Globus pallidus (tissue), 1 donor: ENCODE measurements around the gene UGT1A9.
"Not testable (repeated sequence)": the region's sequence is repeated elsewhere in the genome, so short reads cannot be mapped to it uniquely, and the experiment has no call there.

Experiments used
- DNase-seq: peaks from one replicate; pipeline ENCODE4 v3.0.0-alpha.2; 2015; ENCODE audit warnings: low spot score

The UGT1A9 gene

DNA sequence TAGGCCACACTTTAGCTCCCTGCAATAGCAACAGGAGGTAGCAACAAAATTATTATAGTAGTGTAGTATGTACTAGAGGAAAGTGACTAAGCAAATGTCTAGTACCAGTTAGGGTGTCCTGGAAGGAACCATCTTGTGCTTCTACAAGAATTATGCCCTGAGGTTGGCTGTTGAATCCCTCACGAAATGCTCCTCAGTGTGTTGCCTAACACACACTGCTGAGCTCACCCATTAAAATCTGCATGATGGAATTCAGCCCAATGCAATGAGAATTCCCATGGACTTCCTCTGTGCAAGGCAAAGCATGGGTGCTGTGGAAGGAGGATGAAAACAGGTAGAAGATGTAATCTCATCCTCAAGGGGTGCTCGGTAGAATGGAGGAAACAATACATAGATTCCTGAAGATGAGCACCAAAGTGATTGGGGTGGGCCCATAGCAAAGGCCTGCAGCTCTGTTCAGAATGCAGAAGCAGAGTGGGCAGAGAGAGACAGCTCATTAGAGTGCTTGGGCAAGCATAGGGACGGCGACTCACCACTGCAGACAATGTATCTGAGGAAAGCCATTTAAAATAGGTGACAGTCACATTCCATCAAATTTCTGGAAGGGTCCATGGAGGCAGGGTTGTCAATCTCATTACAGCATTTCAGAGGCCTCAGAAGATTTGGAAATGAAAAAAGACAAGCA, 8.8 kb downstream of the UGT1A9 start:
- DNase-seq = no peak

DNA sequence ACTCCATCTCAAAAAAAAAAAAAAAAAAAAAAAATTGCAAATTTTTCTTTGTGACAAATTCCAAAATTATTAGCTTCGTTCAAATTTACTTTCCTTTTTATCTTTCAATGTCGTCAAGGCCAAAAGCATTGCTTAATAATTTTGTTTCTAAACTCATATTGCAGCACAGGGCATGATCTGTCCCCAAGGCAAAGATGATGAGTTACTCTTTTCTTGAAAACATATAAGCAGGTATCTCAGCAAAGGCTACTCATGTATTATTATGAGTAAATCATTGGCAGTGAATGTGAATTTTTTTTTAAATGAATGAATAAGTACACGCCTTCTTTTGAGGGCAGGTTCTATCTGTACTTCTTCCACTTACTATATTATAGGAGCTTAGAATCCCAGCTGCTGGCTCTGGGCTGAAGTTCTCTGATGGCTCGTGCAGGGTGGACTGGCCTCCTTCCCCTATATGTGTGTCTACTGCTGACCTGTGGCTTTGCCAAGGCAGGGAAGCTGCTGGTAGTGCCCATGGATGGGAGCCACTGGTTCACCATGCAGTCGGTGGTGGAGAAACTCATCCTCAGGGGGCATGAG, 9.9 kb downstream of the UGT1A9 start, which contains the start of gene UGT1A7:
TSS of gene UGT1A7 (plus strand) at position 381 of the 579 bp plus-strand sequence. CDS start at position 418, 37 bp downstream.
- DNase-seq = no peak

DNA sequence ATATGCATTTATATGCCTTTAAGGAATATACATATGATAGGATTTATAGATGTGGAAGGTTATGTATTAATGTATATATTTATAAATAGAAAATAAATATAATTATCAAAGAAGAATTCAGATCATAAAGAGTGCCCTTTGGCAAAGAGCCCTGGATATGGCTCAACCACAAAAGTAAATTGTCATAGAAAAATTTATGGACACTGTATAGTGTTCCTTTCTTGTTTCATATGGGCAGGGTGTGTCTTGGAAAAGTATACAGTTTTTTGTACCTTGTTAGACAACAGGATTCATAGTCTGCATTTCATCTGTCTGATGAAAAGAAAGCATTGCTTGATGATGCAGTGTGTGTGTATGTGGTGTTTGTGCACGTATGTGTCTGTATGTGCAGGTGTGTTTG, 12.9 kb downstream of the UGT1A9 start:
- DNase-seq = no peak

DNA sequence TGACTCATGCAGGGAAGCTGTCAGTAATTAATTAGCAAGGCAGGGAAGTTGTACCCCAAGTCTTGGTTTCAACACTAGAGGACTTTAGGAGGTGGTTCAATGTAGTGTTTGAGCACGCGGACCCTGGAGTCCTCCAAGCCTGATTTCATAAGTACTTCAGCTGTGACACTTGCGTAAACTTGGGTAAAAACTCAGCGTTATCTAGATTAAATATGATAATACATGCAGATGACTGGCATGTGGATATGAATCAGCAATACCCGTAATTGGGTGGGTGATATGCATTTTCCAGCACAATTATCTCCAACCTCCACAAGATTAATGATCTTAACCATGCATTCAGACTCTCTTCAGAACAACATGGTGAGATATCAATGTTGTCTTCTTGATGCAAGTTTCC, 15.2 kb downstream of the UGT1A9 start:
- no peak for DNase-seq

DNA sequence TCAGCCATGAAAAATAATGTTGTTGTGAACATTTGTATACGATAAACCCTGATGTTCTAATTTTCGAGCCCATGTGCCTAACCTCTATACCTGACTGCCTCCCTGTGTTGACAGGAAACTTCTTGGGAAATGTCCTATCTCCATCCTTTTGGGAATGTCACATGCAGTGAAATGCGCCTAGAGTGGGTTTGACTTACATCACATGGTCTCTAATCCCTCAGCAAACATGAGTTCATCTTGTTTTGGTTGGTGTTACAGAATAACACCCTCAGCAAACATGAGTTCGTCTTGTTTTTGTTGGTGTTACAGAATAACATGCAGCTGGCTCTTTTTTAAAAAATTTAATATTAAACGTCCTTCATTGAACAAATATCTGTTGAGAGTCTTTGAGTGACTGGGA, 16.6 kb downstream of the UGT1A9 start:
- no peak for DNase-seq

DNA sequence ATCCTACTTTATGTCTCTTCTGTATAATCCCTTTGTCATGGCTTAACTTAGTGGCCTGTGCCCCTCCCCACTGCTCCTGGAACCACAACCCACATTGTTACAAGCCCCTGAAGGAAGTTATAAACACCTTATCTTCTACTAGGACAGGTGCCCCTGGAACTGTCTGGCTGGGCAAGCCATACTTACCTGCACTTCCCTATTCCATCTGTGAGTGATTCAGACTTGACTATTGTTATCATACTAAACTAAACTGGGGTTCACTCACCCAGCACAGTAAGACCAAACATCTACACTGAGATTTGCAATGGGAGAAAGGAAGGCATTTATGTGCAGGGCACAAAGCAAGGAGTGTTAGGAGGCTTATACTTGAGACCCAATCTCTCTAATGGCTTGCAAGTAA, 17.3 kb downstream of the UGT1A9 start:
- no peak for DNase-seq

DNA sequence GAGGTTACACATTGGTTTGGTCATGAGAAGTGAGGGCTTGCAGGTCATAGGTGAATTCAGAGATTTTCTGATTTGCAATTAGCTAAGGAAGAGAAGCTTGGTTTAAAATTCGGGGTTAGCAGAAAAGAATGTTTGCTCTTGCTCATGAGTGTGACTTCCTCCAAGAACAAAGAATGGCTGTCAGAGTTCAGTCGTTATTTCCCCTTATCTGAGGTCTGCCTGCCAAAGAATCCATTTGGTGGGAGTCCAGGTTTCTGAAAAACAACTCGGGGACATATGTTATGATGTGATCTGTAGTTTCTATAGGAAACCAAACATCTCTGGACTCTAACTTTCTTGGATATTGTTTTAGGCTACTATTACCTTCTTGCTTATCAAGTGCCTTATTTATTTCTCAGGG, 17.8 kb downstream of the UGT1A9 start:
- no peak for DNase-seq

DNA sequence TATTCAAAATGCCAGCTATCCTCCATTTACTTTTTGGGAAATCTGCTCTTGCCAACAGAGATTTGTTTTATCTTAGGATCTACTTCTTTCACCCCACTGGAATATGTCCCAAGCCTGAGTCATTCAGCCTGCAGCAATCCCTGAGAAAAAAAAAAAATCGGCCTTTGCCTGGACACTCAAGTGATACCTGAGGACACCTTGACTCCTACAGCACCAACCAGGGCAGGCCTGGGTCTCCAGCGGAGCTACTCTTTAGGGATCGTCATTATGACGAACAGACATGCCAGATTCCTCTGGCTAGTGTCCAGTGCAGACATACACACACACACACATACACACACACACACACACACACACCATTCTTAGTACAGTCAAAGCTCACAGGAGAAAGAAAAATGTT, 18.7 kb downstream of the UGT1A9 start:
- no peak for DNase-seq

DNA sequence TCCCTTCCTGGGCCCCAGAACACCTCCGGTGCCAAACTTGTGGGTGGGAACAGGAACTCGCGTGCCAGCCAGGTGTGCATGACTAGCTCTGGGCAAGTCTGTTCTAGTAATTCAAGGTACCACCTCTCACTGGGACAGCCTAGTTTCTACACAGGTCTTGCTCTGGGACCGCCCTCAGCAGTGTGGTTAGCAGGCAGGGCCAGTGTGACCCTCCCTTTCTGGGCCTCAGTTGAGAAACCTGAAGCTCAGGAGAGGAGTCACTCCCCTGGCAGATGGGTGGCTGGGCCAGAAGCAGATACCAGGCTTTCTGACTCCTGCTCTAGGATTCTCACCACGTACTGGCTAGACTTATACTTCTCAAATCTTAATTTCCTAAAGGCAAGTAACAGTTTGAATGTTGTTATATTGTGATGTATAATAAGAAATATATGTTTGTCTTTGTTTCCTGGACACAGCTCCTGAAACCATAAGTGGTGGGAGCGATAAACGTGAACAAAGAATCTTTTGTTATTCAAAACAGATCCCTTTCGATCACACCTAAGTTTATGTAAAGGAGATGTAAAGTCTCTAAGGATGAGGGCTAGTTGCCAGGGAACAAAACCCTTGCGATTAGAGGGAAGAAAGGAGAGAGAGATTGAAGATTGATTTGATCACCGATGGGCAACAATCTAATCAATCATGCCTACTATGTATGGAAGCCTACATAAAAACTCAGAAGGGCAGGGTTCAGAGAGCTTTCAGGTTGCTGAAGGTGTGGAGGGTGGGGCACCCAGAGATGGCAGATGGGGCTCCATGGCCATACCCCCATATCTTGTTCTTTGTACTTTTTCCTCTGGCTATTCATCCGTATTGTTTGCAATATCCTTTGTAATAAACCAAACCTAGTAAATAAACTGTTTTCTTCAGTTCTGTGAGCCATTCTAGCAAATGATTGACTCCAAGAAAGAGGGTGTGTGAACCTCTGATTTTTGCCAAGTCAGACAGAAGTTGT, 20.0 kb downstream of the UGT1A9 start:
- DNase-seq = no peak

DNA sequence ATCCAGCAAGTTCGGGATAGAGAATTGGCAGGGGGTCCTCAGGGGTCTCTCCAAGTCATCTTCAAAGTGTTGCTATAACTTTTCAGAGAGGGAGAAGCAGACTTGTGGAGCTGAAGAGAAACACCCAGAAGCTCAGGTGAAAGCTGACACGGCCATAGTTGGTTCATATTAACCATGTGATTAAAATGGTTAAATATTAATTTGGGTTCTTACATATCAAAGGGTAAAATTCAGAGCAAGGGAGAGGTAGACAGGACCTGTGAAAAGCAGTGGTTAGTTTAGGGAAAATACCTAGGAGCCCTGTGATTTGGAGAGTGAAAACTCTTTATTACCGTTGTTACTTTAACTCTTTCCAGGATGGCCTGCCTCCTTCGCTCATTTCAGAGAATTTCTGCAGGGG, 20.9 kb downstream of the UGT1A9 start, which contains the start of gene UGT1A6:
TSS of gene UGT1A6 (plus strand) at position 243 of the 400 bp plus-strand sequence. CDS start at position 358, 115 bp downstream.
- no peak for DNase-seq

DNA sequence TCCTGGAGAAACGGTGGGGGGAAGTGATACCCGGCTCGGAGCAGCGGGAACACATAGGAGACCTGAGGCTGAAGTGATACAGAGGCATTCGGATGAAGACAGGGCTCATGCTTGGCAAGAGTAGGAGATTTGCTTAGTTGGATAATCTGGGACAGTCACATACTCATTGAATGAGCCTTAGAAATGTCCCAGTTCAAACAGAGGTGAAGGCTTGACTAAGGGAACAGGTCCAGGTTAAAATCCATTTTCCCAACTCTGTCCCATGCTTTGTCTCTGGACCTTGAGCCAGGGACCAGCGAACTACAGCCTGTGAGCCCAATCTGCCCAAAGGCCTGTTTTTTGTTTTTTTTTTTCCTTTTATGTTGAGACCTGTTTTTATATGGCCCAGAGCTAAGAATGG, 22.3 kb downstream of the UGT1A9 start:
- DNase-seq = no peak

DNA sequence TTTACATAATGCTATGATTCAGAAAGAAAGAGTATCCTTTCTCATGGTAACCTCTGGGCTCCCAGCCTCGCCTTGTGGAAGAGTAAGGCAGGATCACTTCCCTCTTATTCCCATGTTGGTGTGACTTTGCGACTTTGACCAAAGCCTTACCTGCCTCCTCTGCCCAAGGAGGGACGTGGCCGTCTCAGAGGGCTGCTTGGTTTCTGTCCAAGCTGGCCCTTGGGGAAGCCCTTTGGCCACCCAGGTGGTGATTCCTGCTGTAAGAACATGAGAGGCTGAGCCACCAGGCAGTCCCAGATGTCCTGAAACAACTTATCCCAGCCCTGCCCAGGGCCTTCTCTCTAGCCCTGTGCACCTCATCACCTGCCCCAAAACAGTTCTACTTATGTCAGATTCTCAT, 27.0 kb downstream of the UGT1A9 start:
- no peak for DNase-seq

DNA sequence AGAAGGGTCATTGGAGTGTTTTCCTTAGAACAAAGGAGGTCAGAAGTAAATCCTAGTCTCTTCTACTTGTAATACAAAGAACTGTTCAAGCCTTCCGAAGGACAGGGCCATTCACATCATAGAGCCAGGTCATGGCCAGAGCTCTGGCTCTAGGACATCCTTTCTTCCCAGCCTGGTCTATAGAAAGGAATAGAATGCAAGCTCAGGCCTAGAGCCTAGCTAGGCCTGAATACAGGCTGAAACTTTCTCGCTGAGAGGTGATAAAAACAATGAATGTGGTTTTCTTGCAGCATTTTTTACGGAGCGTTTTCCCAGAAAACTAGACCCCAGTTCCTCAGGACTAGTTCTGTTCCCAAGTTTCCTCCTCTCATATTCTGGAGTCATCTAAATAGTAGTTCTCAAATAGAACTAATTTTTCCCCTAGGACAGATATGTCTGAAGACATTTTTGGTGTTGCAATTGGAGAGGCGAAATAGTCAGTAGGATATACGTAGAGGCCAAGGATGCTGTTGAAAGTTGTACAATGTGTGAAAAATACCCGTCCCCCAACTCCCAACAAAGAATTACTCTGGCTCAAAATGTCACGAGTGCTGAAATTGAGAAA, 27.8 kb downstream of the UGT1A9 start:
- DNase-seq = no peak

DNA sequence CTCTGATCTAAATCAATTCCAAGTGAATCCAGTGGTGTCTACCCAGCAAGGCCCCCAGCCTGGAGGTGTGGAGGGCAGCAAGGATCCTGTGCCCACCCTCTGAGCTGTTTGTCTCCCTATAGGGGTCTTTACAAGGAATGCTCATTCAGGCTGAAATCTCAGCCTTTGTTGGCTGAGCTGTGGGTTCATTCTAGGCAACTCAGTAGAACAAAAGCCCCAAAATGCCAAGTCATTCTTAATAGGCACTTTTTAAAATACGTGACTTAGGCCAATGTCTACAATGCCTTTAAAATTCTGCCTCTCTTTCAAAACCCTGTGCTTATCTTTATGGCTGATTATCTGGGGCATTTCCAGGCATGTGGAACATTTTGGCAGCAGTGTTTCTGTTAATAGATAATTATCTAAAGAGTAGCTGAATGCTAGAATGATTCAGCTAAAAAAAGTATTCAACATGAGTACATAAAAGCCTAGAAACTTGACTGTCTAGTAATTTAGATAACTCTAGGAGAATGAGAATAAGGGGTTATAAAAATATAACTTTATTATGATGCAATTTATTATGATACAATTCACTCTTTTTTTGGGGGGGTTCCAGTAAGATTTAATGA, 28.4 kb downstream of the UGT1A9 start:
- no peak for DNase-seq

DNA sequence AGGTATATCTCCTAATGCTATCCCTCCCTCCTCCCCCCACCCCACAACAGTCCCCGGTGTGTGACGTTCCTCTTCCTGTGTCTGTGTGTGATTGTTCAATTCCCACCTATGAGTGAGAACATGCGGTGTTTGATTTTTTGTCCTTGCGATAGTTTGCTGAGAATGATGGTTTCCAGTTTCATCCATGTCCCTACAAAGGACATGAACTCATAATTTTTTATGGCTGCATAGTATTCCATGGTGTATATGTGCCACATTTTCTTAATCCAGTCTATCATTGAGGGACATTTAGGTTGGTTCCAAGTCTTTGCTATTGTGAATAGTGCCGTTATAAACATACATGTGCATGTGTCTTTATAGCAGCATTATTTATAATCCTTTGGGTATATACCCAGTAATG, 29.1 kb downstream of the UGT1A9 start:
- not testable (repeated sequence) for DNase-seq

DNA sequence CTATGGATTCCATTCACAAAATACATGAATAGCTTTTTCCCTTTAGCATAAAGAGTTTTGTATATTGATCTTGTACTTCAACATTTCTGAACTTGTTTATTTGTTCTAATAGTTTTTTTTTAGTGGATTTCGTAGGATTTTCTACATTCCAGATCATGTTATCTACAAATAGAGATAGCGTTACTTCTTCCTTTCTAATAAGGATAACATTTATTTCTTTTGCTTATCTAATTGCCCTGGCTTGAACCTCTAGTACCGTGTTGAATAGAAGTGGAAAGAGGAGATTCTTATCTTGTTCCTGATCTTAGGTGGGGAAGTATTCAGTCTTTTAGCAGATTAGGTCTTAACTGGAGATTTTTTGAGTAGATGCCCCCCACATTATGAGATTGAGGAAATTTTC, 30.5 kb downstream of the UGT1A9 start:
- no peak for DNase-seq

DNA sequence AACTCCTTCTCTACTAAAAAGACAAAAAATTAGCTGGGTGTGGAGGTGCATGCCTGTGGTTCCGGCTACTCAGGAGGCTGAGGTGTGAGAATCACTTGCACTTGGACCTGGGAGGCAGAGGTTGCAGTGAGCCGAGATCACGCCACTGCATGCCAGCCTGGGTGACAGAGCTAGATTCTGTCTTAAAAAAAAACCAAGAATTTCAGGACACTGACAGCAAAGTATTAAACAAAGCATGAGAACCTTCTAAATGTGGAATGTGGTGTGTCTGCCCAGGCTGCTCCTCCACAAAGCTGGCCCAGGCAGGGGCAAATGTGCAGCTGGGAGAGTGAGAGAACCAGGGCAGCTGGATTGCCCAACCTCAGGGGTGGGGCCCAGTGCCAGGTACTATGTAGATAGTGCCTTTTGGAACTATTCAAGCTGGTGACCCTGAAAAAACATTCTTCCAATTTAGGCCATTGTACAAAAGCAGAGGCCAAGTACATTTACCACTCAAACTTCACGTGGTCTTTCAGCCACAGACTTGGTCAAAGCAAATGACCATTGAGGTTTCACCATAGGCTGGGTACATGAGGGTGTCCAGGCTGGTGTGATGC, 34.3 kb downstream of the UGT1A9 start:
- no peak for DNase-seq

DNA sequence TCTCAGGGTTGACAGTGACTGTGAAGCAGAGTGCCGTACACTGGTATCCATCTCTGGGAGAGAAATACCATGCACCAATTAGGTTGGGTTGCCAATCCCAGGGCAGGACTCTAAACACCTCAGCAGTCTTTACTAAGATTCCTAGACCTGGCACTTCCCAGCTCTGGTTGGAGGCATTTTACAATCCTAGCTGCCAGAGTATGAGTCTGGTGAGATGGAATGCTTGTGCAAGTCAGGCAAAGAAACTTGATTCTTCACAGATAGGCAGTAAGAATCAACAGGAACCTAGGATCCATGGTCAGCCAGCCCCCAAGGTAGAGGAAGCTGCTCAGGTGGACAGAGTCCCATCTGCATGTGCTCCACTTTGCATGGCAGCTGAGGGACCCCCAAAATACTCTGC, 35.0 kb downstream of the UGT1A9 start:
- DNase-seq = no peak

DNA sequence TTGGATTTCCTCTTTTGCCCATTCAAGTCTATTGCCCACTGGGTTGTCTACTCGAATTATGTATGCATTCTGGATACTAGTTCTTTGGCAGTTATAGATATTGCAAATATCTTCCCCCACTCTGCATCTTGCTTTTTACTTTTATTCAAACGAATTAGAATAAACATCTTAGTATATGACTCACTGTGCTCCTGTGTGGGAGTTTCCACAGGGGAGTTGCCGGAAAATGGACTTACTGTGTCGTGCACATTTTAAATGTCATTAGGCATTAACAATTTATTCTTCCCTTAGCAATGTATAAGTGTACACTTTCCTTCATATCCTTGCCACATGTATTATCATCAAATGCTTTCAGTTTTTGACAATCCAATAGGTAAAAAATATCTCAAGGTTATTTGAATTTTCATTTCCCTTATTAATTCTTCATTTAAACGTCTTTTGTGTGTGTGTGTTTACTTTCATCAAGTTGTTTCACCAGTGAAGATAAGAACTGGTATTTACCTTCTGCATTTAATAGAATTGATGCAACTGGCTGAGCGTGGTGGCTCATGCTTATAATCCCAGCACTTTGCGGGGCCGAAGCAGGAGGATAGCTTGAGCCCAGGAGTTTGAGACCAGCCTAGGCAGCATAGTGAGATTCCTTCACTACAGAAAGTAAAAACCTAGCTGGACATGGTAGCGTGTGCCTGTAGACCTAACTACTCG, 36.4 kb downstream of the UGT1A9 start:
- DNase-seq = no peak

DNA sequence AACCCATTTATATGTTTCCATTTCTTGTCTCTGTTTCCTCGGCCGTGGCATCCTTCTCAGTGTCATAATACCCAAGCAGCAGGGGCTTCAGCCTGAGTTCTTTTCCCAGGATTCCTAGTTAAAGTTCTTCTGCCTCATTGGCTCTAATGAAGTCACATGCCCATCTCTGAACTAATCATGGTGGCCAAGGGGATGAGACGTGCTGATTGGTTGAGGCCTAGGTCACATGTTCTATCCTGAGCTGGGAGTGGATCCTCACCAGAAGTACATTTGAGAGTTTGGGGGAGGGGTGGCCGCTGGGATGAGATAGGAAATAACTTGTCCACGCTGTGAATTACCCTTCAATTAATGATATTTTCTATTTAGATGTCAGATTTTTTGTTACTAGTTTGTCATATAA, 37.2 kb downstream of the UGT1A9 start:
- no peak for DNase-seq
